ENCODE data around the gene NOVA1.

NOVA1 gene

GRCh38 chr14:26400373-26400772 lies 197.5 kb downstream of the NOVA1 start:
- H3K9ac ChIP-seq (ENCODE audit: low read depth, low read length), result no peak overlapping the region
- no peaks in the 10 kb centered on the region for H3K9me3 ChIP-seq (ENCODE audit: control insufficient read depth, insufficient read depth, low read length)
- H3K36me3 ChIP-seq (ENCODE audit: insufficient read depth, low read length), result no peaks in the 10 kb centered on the region
- H3K4me1 ChIP-seq (ENCODE audit: insufficient read depth, low read length), result peaks cover 14% of the 10 kb centered on the region

- peaks cover 29% of the 10 kb centered on the region for H3K4me1 ChIP-seq (ENCODE audit: insufficient read depth, low read length)
- H3K36me3 ChIP-seq (ENCODE audit: insufficient read depth, low read length), result no peaks in the 10 kb centered on the region
- no peaks in the 10 kb centered on the region for H3K9me3 ChIP-seq (ENCODE audit: control insufficient read depth, insufficient read depth, low read length)
- H3K9ac ChIP-seq (ENCODE audit: low read depth, low read length), result no peak overlapping the region
Observed at GRCh38 chr14:26398616-26399015, 199.2 kb downstream of the NOVA1 start.

Data from ES-I3 (cell line).